Measurements from ENCODE around the gene ACRBP. TPM values are rescaled to one million over a fixed set of nuclear protein-coding genes. Genes with fewer than 3 reads are reported as not detected.

Gene ACRBP
- total RNA-seq, 1 experiment from 2014 or later = 1.3 TPM

- Histone ChIP-seq H3K4me2 (ENCODE audit: insufficient read depth, insufficient read length, low read length) (no peak overlapping the region), H3K27ac (ENCODE audit: insufficient read length, low read depth, low read length) (no peak overlapping the region), H4K8ac (replicated peaks; ENCODE audit: insufficient read length, low read depth, low read length) (no peak overlapping the region), H2AFZ (ENCODE audit: low read length) (no peak overlapping the region), H3K27me3 (ENCODE audit: insufficient read depth, low read length) (no peaks in the 10 kb centered on the region), H3K56ac (ENCODE audit: insufficient read length, low read depth, low read length) (no peak overlapping the region), H3K14ac (ENCODE audit: insufficient read depth, low read length) (no peak overlapping the region), H3K23ac (ENCODE audit: insufficient read length, low read depth, low read length) (no peak overlapping the region), H3T11ph (ENCODE audit: low read length) (no peak overlapping the region), H4K5ac (ENCODE audit: insufficient read length, low read depth, low read length) (no peak overlapping the region), H3K9ac (ENCODE audit: extremely low read depth, insufficient read length, low read length) (no peak overlapping the region), H4K20me1 (ENCODE audit: control insufficient read depth, insufficient read depth, insufficient read length) (no peaks in the 10 kb centered on the region), H4K91ac (ENCODE audit: insufficient read length, low read depth, low read length) (no peak overlapping the region), H2BK120ac (ENCODE audit: low read depth, low read length, poor library complexity, severe bottlenecking) (no peak overlapping the region), H2BK20ac (ENCODE audit: low read depth, low read length, poor library complexity, severe bottlenecking) (no peak overlapping the region), H3K9me3 (ENCODE audit: control insufficient read depth, low read depth, low read length) (no peaks in the 10 kb centered on the region), H2BK5ac (ENCODE audit: insufficient read length, low read length) (no peak overlapping the region), H2AK5ac (ENCODE audit: insufficient read length, low read length) (no peak overlapping the region), H3K18ac (ENCODE audit: insufficient read length, low read depth, low read length) (no peak overlapping the region), H2BK12ac (ENCODE audit: insufficient read length, low read depth, low read length) (no peak overlapping the region), H3K79me1 (ENCODE audit: insufficient read depth, low read depth, low read length, poor library complexity, severe bottlenecking) (no peaks in the 10 kb centered on the region), H2BK15ac (ENCODE audit: low read depth, low read length) (no peak overlapping the region), H3K79me2 (ENCODE audit: insufficient read depth, low read length) (no peaks in the 10 kb centered on the region), H3K4ac (ENCODE audit: low read depth, low read length) (no peak overlapping the region), H3K23me2 (ENCODE audit: insufficient read length, low read depth, low read length, poor library complexity, severe bottlenecking) (peaks cover 4% of the 10 kb centered on the region), H3K4me1 (ENCODE audit: insufficient read depth, low read length) (no peaks in the 10 kb centered on the region)
- no peak for DNase-seq
- TF ChIP-seq, protein P1, sequence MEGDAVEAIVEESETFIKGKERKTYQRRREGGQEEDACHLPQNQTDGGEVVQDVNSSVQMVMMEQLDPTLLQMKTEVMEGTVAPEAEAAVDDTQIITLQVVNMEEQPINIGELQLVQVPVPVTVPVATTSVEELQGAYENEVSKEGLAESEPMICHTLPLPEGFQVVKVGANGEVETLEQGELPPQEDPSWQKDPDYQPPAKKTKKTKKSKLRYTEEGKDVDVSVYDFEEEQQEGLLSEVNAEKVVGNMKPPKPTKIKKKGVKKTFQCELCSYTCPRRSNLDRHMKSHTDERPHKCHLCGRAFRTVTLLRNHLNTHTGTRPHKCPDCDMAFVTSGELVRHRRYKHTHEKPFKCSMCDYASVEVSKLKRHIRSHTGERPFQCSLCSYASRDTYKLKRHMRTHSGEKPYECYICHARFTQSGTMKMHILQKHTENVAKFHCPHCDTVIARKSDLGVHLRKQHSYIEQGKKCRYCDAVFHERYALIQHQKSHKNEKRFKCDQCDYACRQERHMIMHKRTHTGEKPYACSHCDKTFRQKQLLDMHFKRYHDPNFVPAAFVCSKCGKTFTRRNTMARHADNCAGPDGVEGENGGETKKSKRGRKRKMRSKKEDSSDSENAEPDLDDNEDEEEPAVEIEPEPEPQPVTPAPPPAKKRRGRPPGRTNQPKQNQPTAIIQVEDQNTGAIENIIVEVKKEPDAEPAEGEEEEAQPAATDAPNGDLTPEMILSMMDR (conservative IDR thresholded peaks at IDR 0.05) = no peak
- Mint-ChIP-seq H3K27ac (no peak overlapping the region), H3K36me3 (ENCODE audit: insufficient read depth in 1 of 3, low read depth in 3 of 3) (peaks cover 19 to 39% (median 24%) of the 10 kb centered on the region in 3 experiments), H3K4me1 (peaks cover 10% of the 10 kb centered on the region in 2 experiments), H3K4me3 (no peak overlapping the region), H3K27me3 (ENCODE audit: low read depth) (no peaks in the 10 kb centered on the region; the same call in 1 of the 2 replicates), H3K9me3 (no peaks in the 10 kb centered on the region)
- WGBS (ENCODE audit: extremely low coverage, insufficient read length, low lambda C conversion rate) = no CpG with 5 or more reads among the region's 2 CpGs
These were observed 17.7 kb upstream of the ACRBP start for GRCh38 chr12:6664902-6665301.
